DOHH2 (cell line): ENCODE measurements around the gene ZNF132.

Experiments used
- H3F3A ChIP-seq: fragments of 200-600 bp; sonication (generic), shearing (Covaris generic); 2 replicates; pipeline ENCODE4 v1.6.0; 2016; ENCODE audit warnings: antibody characterized with exemption, mild to moderate bottlenecking; ENCODE audit not compliant: control insufficient read depth, insufficient read depth
- H3K27ac ChIP-seq: fragments of 200-600 bp; sonication (generic); 2 replicates; pipeline ENCODE4 v1.5.1; 2014; ENCODE audit warnings: low read depth, mild to moderate bottlenecking, low read length, moderate library complexity
- H3K27me3 ChIP-seq: fragments of 200-600 bp; sonication (generic); 2 replicates; pipeline ENCODE4 v1.6.1; 2014; ENCODE audit warnings: mild to moderate bottlenecking, low read length, mixed read lengths; ENCODE audit not compliant: control insufficient read depth
- H3K36me3 ChIP-seq: fragments of 200-600 bp; sonication (generic); 2 replicates; pipeline ENCODE4 v1.6.1; 2014; ENCODE audit warnings: mild to moderate bottlenecking, low read length, moderate library complexity, mixed read lengths; ENCODE audit not compliant: control insufficient read depth
- H3K4me1 ChIP-seq: fragments of 200-600 bp; sonication (generic); 2 replicates; pipeline ENCODE4 v1.6.1; 2014; ENCODE audit warnings: mild to moderate bottlenecking, low read length, mixed read lengths; ENCODE audit not compliant: control insufficient read depth
- H3K4me2 ChIP-seq: fragments of 200-600 bp; sonication (generic); 2 replicates; pipeline ENCODE4 v1.6.0; 2014; ENCODE audit warnings: mild to moderate bottlenecking, low read length, moderate library complexity
- H3K4me3 ChIP-seq: fragments of 200-600 bp; sonication (generic); 2 replicates; pipeline ENCODE4 v1.5.1; 2014; ENCODE audit warnings: mild to moderate bottlenecking, low read length, mixed read lengths
- H3K79me2 ChIP-seq: fragments of 200-600 bp; sonication (generic); 2 replicates; pipeline ENCODE4 v1.6.1; 2014; ENCODE audit warnings: mild to moderate bottlenecking, low read length, mixed read lengths; ENCODE audit not compliant: control insufficient read depth
- H3K9me2 ChIP-seq: fragments of 200-600 bp; sonication (generic); replicated peaks from 2 replicates; pipeline ENCODE4 v1.6.1; 2014; ENCODE audit warnings: mild to moderate bottlenecking, low read length, mixed read lengths; ENCODE audit not compliant: control insufficient read depth
- H3K9me3 ChIP-seq: fragments of 200-600 bp; sonication (generic); 2 replicates; pipeline ENCODE4 v1.6.1; 2014; ENCODE audit warnings: antibody characterized with exemption, low read length, mixed read lengths; ENCODE audit not compliant: control insufficient read depth, insufficient read depth
- H4K20me1 ChIP-seq: fragments of 200-600 bp; sonication (generic); 2 replicates; pipeline ENCODE4 v1.6.0; 2014; ENCODE audit warnings: low read depth, mild to moderate bottlenecking, antibody characterized with exemption, low read length, moderate library complexity; ENCODE audit not compliant: control insufficient read depth, insufficient read depth
- CTCF ChIP-seq: fragments of 200-600 bp; sonication (generic); IDR thresholded peaks from one replicate; pipeline ENCODE4 v1.5.1; 2014; ENCODE audit warnings: antibody characterized with exemption, mild to moderate bottlenecking, low read depth, low read length; ENCODE audit not compliant: poor library complexity, severe bottlenecking
- EZH2phosphoT487 ChIP-seq: fragments of 200-600 bp; sonication (generic); IDR thresholded peaks from 2 replicates; pipeline ENCODE4 v1.6.1; 2017; ENCODE audit warnings: borderline replicate concordance, mild to moderate bottlenecking, antibody characterized with exemption, low read length, moderate library complexity, mixed read lengths

ZNF132 gene

GRCh38 chr19:58382997-58383603, 56.9 kb downstream of the ZNF132 start:
- Histone ChIP-seq H3K79me2 (peaks cover 56% of the 10 kb centered on the region), H3K4me3 (no peak overlapping the region), H3K9me3 (no peaks in the 10 kb centered on the region), H3K36me3 (peaks cover 10% of the 10 kb centered on the region), H3K27me3 (no peaks in the 10 kb centered on the region), H4K20me1 (peaks cover 7% of the 10 kb centered on the region), H3F3A (0 out of 2 replicates have a peak, but pooled peaks cover 2% of the 10 kb centered on the region), H3K9me2 (no peaks in the 10 kb centered on the region), H3K4me1 (peaks cover 44% of the 10 kb centered on the region), H3K27ac (no peak overlapping the region), H3K4me2 (no peak overlapping the region; the same call in 1 of the 2 replicates)
- TF ChIP-seq EZH2phosphoT487 (no peak), CTCF (no peak)
